ENCODE data around the gene PARVB. TPM values are rescaled to one million over a fixed set of nuclear protein-coding genes. Genes with fewer than 3 reads are reported as not detected.
"Not testable (repeated sequence)": the region's sequence is repeated elsewhere in the genome, so short reads cannot be mapped to it uniquely, and the experiment has no call there.

The PARVB gene
- total and polyA plus RNA-seq, 7 experiments from 2014 or later = 0.18 to 51.2 (median 4.2) TPM

GRCh38 chr22:44103735-44104480, 79.8 kb downstream of the PARVB start:
- no peaks in the 10 kb centered on the region for H3K9me3 Mint-ChIP-seq
- H3K4me3 Mint-ChIP-seq = no peak overlapping the region
- POLR2A ChIA-PET = no interaction called here
- intact Hi-C loops (cut with micrococcal nuclease) = no loop called here
- H3K27me3 Mint-ChIP-seq = no peaks in the 10 kb centered on the region
- no peaks in the 10 kb centered on the region for H3K9me3 ChIP-seq (ENCODE audit: control insufficient read depth in 2 of 3, low read length in 3 of 3)
- DNase-seq = no peak
- H3K4me1 Mint-ChIP-seq = no peaks in the 10 kb centered on the region
- no peak overlapping the region for H3K4me3 ChIP-seq (ENCODE audit: low read length)
- H3K4me1 ChIP-seq (ENCODE audit: control insufficient read depth in 2 of 2, insufficient read depth in 2 of 2, low read length in 2 of 2) = no peaks in the 10 kb centered on the region
- CTCF ChIA-PET = no interaction called here
- no peak for ATAC-seq
- H3K36me3 Mint-ChIP-seq = peaks cover 0 to 5% (median 0%) of the 10 kb centered on the region in 5 donors
- H3K36me3 ChIP-seq (ENCODE audit: control insufficient read depth in 2 of 3, insufficient read depth in 3 of 3, low read length in 3 of 3) = no peaks in the 10 kb centered on the region
- no peak overlapping the region for H3K27ac Mint-ChIP-seq
- H3K27ac ChIP-seq (ENCODE audit: low read depth, low read length) = no peak overlapping the region
- H3K27me3 ChIP-seq (ENCODE audit: control insufficient read depth in 2 of 2, insufficient read depth in 2 of 2, low read length in 2 of 2) = no peaks in the 10 kb centered on the region

- Mint-ChIP-seq H3K36me3 (peaks cover 0 to 3% (median 0%) of the 10 kb centered on the region in 5 donors), H3K4me3 (no peak overlapping the region), H3K4me1 (peaks cover 0 to 2% (median 0%) of the 10 kb centered on the region in 7 donors), H3K27me3 (no peaks in the 10 kb centered on the region), H3K27ac (no peak overlapping the region), H3K9me3 (no peaks in the 10 kb centered on the region)
- Histone ChIP-seq H3K9me3 (ENCODE audit: control insufficient read depth in 2 of 3, low read length in 3 of 3) (no peaks in the 10 kb centered on the region), H3K4me1 (ENCODE audit: control insufficient read depth in 2 of 2, insufficient read depth in 2 of 2, low read length in 2 of 2) (no peaks in the 10 kb centered on the region), H3K27me3 (ENCODE audit: control insufficient read depth in 2 of 2, insufficient read depth in 2 of 2, low read length in 2 of 2) (no peaks in the 10 kb centered on the region), H3K27ac (ENCODE audit: low read depth, low read length) (no peak overlapping the region), H3K4me3 (ENCODE audit: low read length) (no peak overlapping the region), H3K36me3 (ENCODE audit: control insufficient read depth in 2 of 3, insufficient read depth in 3 of 3, low read length in 3 of 3) (no peaks in the 10 kb centered on the region)
- ChIA-PET CTCF (no interaction called here), POLR2A (no interaction called here)
- DNase-seq = no peak
- no peak for ATAC-seq
- intact Hi-C loops (cut with micrococcal nuclease) = no loop called here
These were observed 83.2 kb downstream of the PARVB start for GRCh38 chr22:44107340-44107739.

- peaks cover 0 to 5% (median 0%) of the 10 kb centered on the region in 5 donors for H3K36me3 Mint-ChIP-seq
- intact Hi-C loops (cut with micrococcal nuclease) = no loop called here
- DNase-seq (no peak), ATAC-seq (no peak)
- Histone ChIP-seq H3K4me1 (ENCODE audit: control insufficient read depth in 2 of 2, insufficient read depth in 2 of 2, low read length in 2 of 2) (no peaks in the 10 kb centered on the region), H3K27ac (ENCODE audit: low read depth, low read length) (no peak overlapping the region), H3K36me3 (ENCODE audit: control insufficient read depth in 2 of 3, insufficient read depth in 3 of 3, low read length in 3 of 3) (no peaks in the 10 kb centered on the region), H3K27me3 (ENCODE audit: control insufficient read depth in 2 of 2, insufficient read depth in 2 of 2, low read length in 2 of 2) (no peaks in the 10 kb centered on the region), H3K4me3 (ENCODE audit: low read length) (no peak overlapping the region), H3K9me3 (ENCODE audit: control insufficient read depth in 2 of 3, low read length in 3 of 3) (no peaks in the 10 kb centered on the region)
- ChIA-PET POLR2A (no interaction called here), CTCF (no interaction called here)
- no peaks in the 10 kb centered on the region for H3K9me3 Mint-ChIP-seq
- H3K27me3 Mint-ChIP-seq = no peaks in the 10 kb centered on the region
- no peak overlapping the region for H3K27ac Mint-ChIP-seq
- peaks cover 0 to 5% (median 0%) of the 10 kb centered on the region in 7 donors for H3K4me1 Mint-ChIP-seq
- no peak overlapping the region for H3K4me3 Mint-ChIP-seq
These were observed 84.0 kb downstream of the PARVB start for GRCh38 chr22:44108076-44108475.

GRCh38 chr22:44108806-44109385, 84.8 kb downstream of the PARVB start:
- H3K27ac ChIP-seq (ENCODE audit: low read depth, low read length) = no peak overlapping the region
- no peaks in the 10 kb centered on the region for H3K9me3 Mint-ChIP-seq
- ATAC-seq (no peak), DNase-seq (no peak)
- H3K4me1 Mint-ChIP-seq = peaks cover 0 to 5% (median 0%) of the 10 kb centered on the region in 7 donors
- intact Hi-C loops (cut with micrococcal nuclease) = no loop called here
- H3K4me3 Mint-ChIP-seq = no peak overlapping the region
- H3K27me3 Mint-ChIP-seq = no peaks in the 10 kb centered on the region
- H3K36me3 ChIP-seq (ENCODE audit: control insufficient read depth in 2 of 3, insufficient read depth in 3 of 3, low read length in 3 of 3) = no peaks in the 10 kb centered on the region
- CTCF ChIA-PET = interaction anchor here (1.1 kb wide), 1 partner anchor 27 kb away, joined by 3 read pairs; no protein-coding TSS in a partner anchor
- POLR2A ChIA-PET = no interaction called here
- no peaks in the 10 kb centered on the region for H3K4me1 ChIP-seq (ENCODE audit: control insufficient read depth in 2 of 2, insufficient read depth in 2 of 2, low read length in 2 of 2)
- H3K36me3 Mint-ChIP-seq = peaks cover 0 to 5% (median 0%) of the 10 kb centered on the region in 5 donors
- no peak overlapping the region for H3K4me3 ChIP-seq (ENCODE audit: low read length)
- H3K9me3 ChIP-seq (ENCODE audit: control insufficient read depth in 2 of 3, low read length in 3 of 3) = no peaks in the 10 kb centered on the region
- no peak overlapping the region for H3K27ac Mint-ChIP-seq
- H3K27me3 ChIP-seq (ENCODE audit: control insufficient read depth in 2 of 2, insufficient read depth in 2 of 2, low read length in 2 of 2) = no peaks in the 10 kb centered on the region

DNA sequence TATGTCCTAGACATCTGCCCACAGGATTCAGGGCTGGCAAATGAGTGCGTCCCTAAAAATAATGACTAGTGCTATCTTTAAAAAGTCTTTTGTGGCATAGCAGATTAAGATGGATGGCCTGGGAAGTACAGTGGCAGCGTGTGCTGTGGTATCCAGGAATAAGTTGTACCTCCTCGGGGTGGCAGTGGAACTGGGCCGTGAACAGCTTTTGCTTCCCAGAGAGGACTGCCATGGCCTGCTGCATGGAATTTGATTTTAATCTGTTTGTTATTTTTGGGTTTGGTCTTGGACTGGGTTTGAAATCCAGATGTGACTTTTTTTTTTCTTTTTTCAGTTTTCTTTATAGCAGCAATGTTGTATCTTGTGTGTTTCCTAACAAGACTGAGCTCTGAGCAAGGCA, 85.3 kb downstream of the PARVB start:
- POLR2A ChIA-PET = no interaction called here
- no peaks in the 10 kb centered on the region for H3K36me3 ChIP-seq (ENCODE audit: control insufficient read depth in 2 of 3, insufficient read depth in 3 of 3, low read length in 3 of 3)
- Mint-ChIP-seq H3K4me1 (peaks cover 0 to 5% (median 0%) of the 10 kb centered on the region in 7 donors), H3K9me3 (no peaks in the 10 kb centered on the region), H3K27ac (no peak overlapping the region), H3K4me3 (no peak overlapping the region), H3K36me3 (peaks cover 0 to 3% (median 0%) of the 10 kb centered on the region in 5 donors), H3K27me3 (no peaks in the 10 kb centered on the region)
- no peak for DNase-seq
- no peaks in the 10 kb centered on the region for H3K9me3 ChIP-seq (ENCODE audit: control insufficient read depth in 2 of 3, low read length in 3 of 3)
- H3K4me3 ChIP-seq (ENCODE audit: low read length) = no peak overlapping the region
- H3K27me3 ChIP-seq (ENCODE audit: control insufficient read depth in 2 of 2, insufficient read depth in 2 of 2, low read length in 2 of 2) = no peaks in the 10 kb centered on the region
- no peak for ATAC-seq
- no peaks in the 10 kb centered on the region for H3K4me1 ChIP-seq (ENCODE audit: control insufficient read depth in 2 of 2, insufficient read depth in 2 of 2, low read length in 2 of 2)
- CTCF ChIA-PET = interaction anchor here (1.1 kb wide), 1 partner anchor 28 kb away, joined by 3 read pairs; no protein-coding TSS in a partner anchor
- no peak overlapping the region for H3K27ac ChIP-seq (ENCODE audit: low read depth, low read length)
- intact Hi-C loops (cut with micrococcal nuclease) = no loop called here

- POLR2A ChIA-PET; H3K4me1 ChIP-seq (ENCODE audit: control insufficient read depth in 2 of 2, insufficient read depth in 2 of 2, low read length in 2 of 2); CTCF ChIA-PET; H3K36me3 ChIP-seq (ENCODE audit: control insufficient read depth in 2 of 3, insufficient read depth in 3 of 3, low read length in 3 of 3); H3K27me3 Mint-ChIP-seq; H3K9me3 Mint-ChIP-seq; H3K4me1 Mint-ChIP-seq; DNase-seq; H3K9me3 ChIP-seq (ENCODE audit: control insufficient read depth in 2 of 3, low read length in 3 of 3); H3K36me3 Mint-ChIP-seq; H3K4me3 Mint-ChIP-seq; H3K27ac ChIP-seq (ENCODE audit: low read depth, low read length); intact Hi-C loops (cut with micrococcal nuclease); ATAC-seq; H3K27ac Mint-ChIP-seq; H3K4me3 ChIP-seq (ENCODE audit: low read length); H3K27me3 ChIP-seq (ENCODE audit: control insufficient read depth in 2 of 2, insufficient read depth in 2 of 2, low read length in 2 of 2): not testable (repeated sequence)
These were observed 86.6 kb downstream of the PARVB start for GRCh38 chr22:44110656-44111055.

Measured in naive thymus-derived CD4-positive, alpha-beta T cell (primary cell).